Liver (tissue), 9 donors: Measurements from ENCODE around the gene ABL2. TPM values are rescaled to one million over a fixed set of nuclear protein-coding genes. Genes with fewer than 3 reads are reported as not detected.

Experiments
- DNase-seq: peaks from one replicate; pipeline ENCODE4 v3.0.0-alpha.2; 2017; ENCODE audit warnings: low spot score
- H3K27ac ChIP-seq, 2 donors: one replicate each; pipeline ENCODE4 v1.7.0; 2013; ENCODE audit warnings: inconsistent platforms in 2 of 2, low read length in 2 of 2, control low read depth in 1 of 2, low read depth in 1 of 2, mild to moderate bottlenecking in 1 of 2
- H3K27me3 ChIP-seq, 4 donors: one replicate each; pipeline versions ENCODE4 v1.6.1 to v1.7.0; 2013; ENCODE audit warnings: low read length in 3 of 4, inconsistent platforms in 1 of 4, mild to moderate bottlenecking in 1 of 4, moderate library complexity in 1 of 4; ENCODE audit not compliant: control insufficient read depth in 4 of 4, insufficient read depth in 4 of 4
- H3K36me3 ChIP-seq, 4 donors: one replicate each; pipeline versions ENCODE4 v1.6.1 to v1.7.0; 2013; ENCODE audit warnings: low read length in 3 of 4, mild to moderate bottlenecking in 3 of 4, low read depth in 1 of 4, moderate library complexity in 1 of 4; ENCODE audit not compliant: control insufficient read depth in 4 of 4, insufficient read depth in 3 of 4
- H3K4me1 ChIP-seq, 4 donors: one replicate each; pipeline versions ENCODE4 v1.6.1 to v1.7.0; 2013; ENCODE audit warnings: low read length in 3 of 4, mild to moderate bottlenecking in 3 of 4, moderate library complexity in 1 of 4; ENCODE audit not compliant: control insufficient read depth in 4 of 4, insufficient read depth in 4 of 4
- H3K4me3 ChIP-seq, 3 donors: one replicate each; pipeline versions ENCODE4 v1.6.1 to v1.7.0; 2013; ENCODE audit warnings: low read length in 3 of 3, control low read depth in 1 of 3, low read depth in 1 of 3, mild to moderate bottlenecking in 1 of 3
- H3K9ac ChIP-seq, 2 donors: one replicate each; pipeline ENCODE4 v1.7.0; 2013; ENCODE audit warnings: low read length in 2 of 2, mild to moderate bottlenecking in 2 of 2, moderate library complexity in 2 of 2, control low read depth in 1 of 2, low read depth in 1 of 2
- H3K9me3 ChIP-seq, 4 donors: one replicate each; pipeline versions ENCODE4 v1.6.1 to v1.7.0; 2013; ENCODE audit warnings: low read length in 3 of 4; ENCODE audit not compliant: control insufficient read depth in 4 of 4
- ATF3 ChIP-seq: IDR thresholded peaks from 2 replicates; pipeline ENCODE4 v1.6.1; 2016; ENCODE audit warnings: antibody characterized with exemption
- CTCF ChIP-seq: fragments of 150-350 bp; IDR thresholded peaks from 2 replicates; pipeline ENCODE4 v1.5.1; 2017; ENCODE audit warnings: improper control_type of control experiment, low read depth, low read length; ENCODE audit not compliant: missing input control
- EGR1 ChIP-seq, 2 donors: IDR thresholded peaks; 2 replicates each; pipeline ENCODE4 v1.6.1; 2016 to 2018; ENCODE audit warnings: antibody characterized with exemption in 2 of 2, low read depth in 2 of 2
- FOXA1 ChIP-seq: IDR thresholded peaks from 2 replicates; pipeline ENCODE4 v1.6.1; 2016; ENCODE audit warnings: antibody characterized with exemption
- FOXA2 ChIP-seq: IDR thresholded peaks from 2 replicates; pipeline ENCODE4 v1.6.1; 2016; ENCODE audit warnings: antibody characterized with exemption
- HNF4G ChIP-seq: IDR thresholded peaks from 2 replicates; pipeline ENCODE4 v1.6.1; 2016; ENCODE audit warnings: antibody characterized with exemption
- JUND ChIP-seq, 2 donors: IDR thresholded peaks; 2 replicates each; pipeline ENCODE4 v1.6.1; 2016; ENCODE audit warnings: antibody characterized with exemption in 2 of 2
- MAX ChIP-seq: IDR thresholded peaks from 2 replicates; pipeline ENCODE4 v1.6.1; 2016; ENCODE audit warnings: antibody characterized with exemption
- NR2F2 ChIP-seq: IDR thresholded peaks from 2 replicates; pipeline ENCODE4 v1.6.1; 2016; ENCODE audit warnings: antibody characterized with exemption
- RAD21 ChIP-seq, 2 donors: IDR thresholded peaks; 2 replicates each; pipeline ENCODE4 v1.6.1; 2016; ENCODE audit warnings: antibody characterized with exemption in 2 of 2, mild to moderate bottlenecking in 2 of 2
- REST ChIP-seq: IDR thresholded peaks from 2 replicates; pipeline ENCODE4 v1.6.1; 2016; ENCODE audit warnings: antibody characterized with exemption, mild to moderate bottlenecking
- RXRA ChIP-seq, 2 donors: IDR thresholded peaks; 2 replicates each; pipeline ENCODE4 v1.6.1; 2017 to 2018; ENCODE audit warnings: antibody characterized with exemption in 2 of 2, mild to moderate bottlenecking in 1 of 2
- SP1 ChIP-seq: IDR thresholded peaks from 2 replicates; pipeline ENCODE4 v1.6.1; 2018; ENCODE audit warnings: antibody characterized with exemption, mild to moderate bottlenecking
- TAF1 ChIP-seq: conservative IDR thresholded peaks from 2 replicates; pipeline ENCODE4 v1.6.1; 2016; ENCODE audit warnings: antibody characterized with exemption, mild to moderate bottlenecking
- YY1 ChIP-seq: IDR thresholded peaks from 2 replicates; pipeline ENCODE4 v1.6.1; 2016; ENCODE audit warnings: antibody characterized with exemption, mild to moderate bottlenecking
- ZBTB33 ChIP-seq: IDR thresholded peaks from 2 replicates; pipeline ENCODE4 v1.6.1; 2016; ENCODE audit warnings: antibody characterized with exemption
- WGBS: extraction: QIAGEN DNeasy Blood & Tissue Kit; methylation state at CpG from one replicate; pipeline ENCODE4 v1.1.7; 2013; 5-methylcytosine and 5-hydroxymethylcytosine counted together
- polyA plus RNA-seq, 2 donors: library from polyadenylated mRNA; stranded (reverse) in 1 of 2; unstranded in 1 of 2; fragments of 200-250 nt in 1 of 2; fragments of >200 nt in 1 of 2; fragmentation: Nextera tagmentation in 1 of 2; extraction: Ambion mirVana in 1 of 2; gene quantifications; one replicate each; pipeline versions ENCODE4 v1.2.1 to v1.2.3, GENCODE V29; 2013 to 2015
- total RNA-seq, 2 donors: library from RNA; depleted of rRNA; stranded (reverse); fragments of >200 nt; gene quantifications; one replicate each; pipeline ENCODE4 v1.2.3, GENCODE V29; 2014
- donor health status: healthy.
- donor health status: healthy.
- donor health status: healthy.
- donor health status: healthy.
- donor health status: healthy.

The ABL2 gene
- total and polyA plus RNA-seq, 4 donors: 1.8 to 7.8 (median 3.4) TPM

- H3K27ac ChIP-seq: no peak overlapping the region
- H3K9ac ChIP-seq: no peak overlapping the region
- H3K4me3 ChIP-seq: no peak overlapping the region
- no peaks in the 10 kb centered on the region for H3K27me3 ChIP-seq
- 72% methylated on average over 3 of the region's 3 CpGs for WGBS
- DNase-seq: no peak
- no peaks in the 10 kb centered on the region for H3K9me3 ChIP-seq
- H3K36me3 ChIP-seq: no peaks in the 10 kb centered on the region
- no peaks in the 10 kb centered on the region for H3K4me1 ChIP-seq
- TF ChIP-seq EGR1 (IDR thresholded peaks at IDR 0.05; ENCODE audit: low read depth in 2 of 2) (no peak), SP1 (no peak)
These were observed 35.0 kb upstream of the ABL2 start for GRCh38 chr1:179264507-179264906.

GRCh38 chr1:179263121-179263520 lies 33.6 kb upstream of the ABL2 start:
- Histone ChIP-seq H3K4me3 (no peak overlapping the region), H3K36me3 (no peaks in the 10 kb centered on the region), H3K9ac (no peak overlapping the region), H3K27me3 (no peaks in the 10 kb centered on the region), H3K4me1 (no peaks in the 10 kb centered on the region), H3K27ac (no peak overlapping the region), H3K9me3 (no peaks in the 10 kb centered on the region)
- no peak for TF ChIP-seq JUND (IDR thresholded peaks at IDR 0.05)
- TF ChIP-seq RXRA (IDR thresholded peaks at IDR 0.05): no peak
- no peak for TF ChIP-seq TAF1
- TF ChIP-seq RAD21 (IDR thresholded peaks at IDR 0.05): no peak
- TF ChIP-seq ZBTB33: no peak
- no peak for TF ChIP-seq YY1
- TF ChIP-seq HNF4G: no peak
- no peak for TF ChIP-seq MAX
- TF ChIP-seq REST: no peak
- no peak for TF ChIP-seq FOXA2
- DNase-seq: no peak

- Histone ChIP-seq H3K9ac (no peak overlapping the region), H3K4me3 (no peak overlapping the region), H3K9me3 (no peaks in the 10 kb centered on the region), H3K4me1 (no peaks in the 10 kb centered on the region), H3K27me3 (no peaks in the 10 kb centered on the region), H3K27ac (no peak overlapping the region), H3K36me3 (no peaks in the 10 kb centered on the region)
- DNase-seq: no peak
- WGBS: 96% methylated on average over 1 of the region's 1 CpG
- TF ChIP-seq EGR1 (IDR thresholded peaks at IDR 0.05; ENCODE audit: low read depth in 2 of 2): no peak
- no peak for TF ChIP-seq CTCF
- TF ChIP-seq REST: no peak
- no peak for TF ChIP-seq HNF4G
- TF ChIP-seq JUND (IDR thresholded peaks at IDR 0.05): no peak
- no peak for TF ChIP-seq RAD21 (IDR thresholded peaks at IDR 0.05)
- no peak for TF ChIP-seq RXRA (IDR thresholded peaks at IDR 0.05)
- no peak for TF ChIP-seq ATF3
- TF ChIP-seq SP1: no peak
- no peak for TF ChIP-seq FOXA2
- TF ChIP-seq YY1: no peak
- TF ChIP-seq FOXA1: no peak
- no peak for TF ChIP-seq NR2F2
These were observed 32.7 kb upstream of the ABL2 start for GRCh38 chr1:179262183-179262582.
